ENCODE results near the gene WNT2.

Gene WNT2

DNA sequence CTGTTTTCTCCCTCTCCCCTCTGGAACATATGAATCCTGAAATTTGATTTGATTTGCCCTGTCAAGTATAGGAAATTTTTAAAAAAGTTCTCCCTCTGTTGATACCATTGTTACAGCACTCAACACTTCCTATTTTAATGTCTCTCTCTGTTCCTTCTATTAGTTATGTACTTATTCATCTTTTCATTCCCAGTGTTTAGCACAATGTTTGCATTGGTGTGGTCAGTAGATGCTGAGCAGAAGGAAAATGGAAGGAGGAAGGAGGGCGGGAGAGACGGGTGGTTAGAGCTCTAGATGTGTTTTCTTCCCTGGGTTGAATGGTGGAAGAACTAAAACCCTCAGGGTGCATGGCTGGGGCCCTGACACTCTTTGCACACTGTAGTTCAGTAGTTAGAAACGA lies 79.5 kb downstream of the WNT2 start:
- TF ChIP-seq, protein P1, sequence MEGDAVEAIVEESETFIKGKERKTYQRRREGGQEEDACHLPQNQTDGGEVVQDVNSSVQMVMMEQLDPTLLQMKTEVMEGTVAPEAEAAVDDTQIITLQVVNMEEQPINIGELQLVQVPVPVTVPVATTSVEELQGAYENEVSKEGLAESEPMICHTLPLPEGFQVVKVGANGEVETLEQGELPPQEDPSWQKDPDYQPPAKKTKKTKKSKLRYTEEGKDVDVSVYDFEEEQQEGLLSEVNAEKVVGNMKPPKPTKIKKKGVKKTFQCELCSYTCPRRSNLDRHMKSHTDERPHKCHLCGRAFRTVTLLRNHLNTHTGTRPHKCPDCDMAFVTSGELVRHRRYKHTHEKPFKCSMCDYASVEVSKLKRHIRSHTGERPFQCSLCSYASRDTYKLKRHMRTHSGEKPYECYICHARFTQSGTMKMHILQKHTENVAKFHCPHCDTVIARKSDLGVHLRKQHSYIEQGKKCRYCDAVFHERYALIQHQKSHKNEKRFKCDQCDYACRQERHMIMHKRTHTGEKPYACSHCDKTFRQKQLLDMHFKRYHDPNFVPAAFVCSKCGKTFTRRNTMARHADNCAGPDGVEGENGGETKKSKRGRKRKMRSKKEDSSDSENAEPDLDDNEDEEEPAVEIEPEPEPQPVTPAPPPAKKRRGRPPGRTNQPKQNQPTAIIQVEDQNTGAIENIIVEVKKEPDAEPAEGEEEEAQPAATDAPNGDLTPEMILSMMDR (IDR thresholded peaks at IDR 0.05; ENCODE audit: low read depth, low read length, missing control alignments), result no peak
- no peak for DNase-seq (ENCODE audit: low read depth)
- no peak overlapping the region for H3K4me3 ChIP-seq (ENCODE audit: low read depth, low read length)

DNA sequence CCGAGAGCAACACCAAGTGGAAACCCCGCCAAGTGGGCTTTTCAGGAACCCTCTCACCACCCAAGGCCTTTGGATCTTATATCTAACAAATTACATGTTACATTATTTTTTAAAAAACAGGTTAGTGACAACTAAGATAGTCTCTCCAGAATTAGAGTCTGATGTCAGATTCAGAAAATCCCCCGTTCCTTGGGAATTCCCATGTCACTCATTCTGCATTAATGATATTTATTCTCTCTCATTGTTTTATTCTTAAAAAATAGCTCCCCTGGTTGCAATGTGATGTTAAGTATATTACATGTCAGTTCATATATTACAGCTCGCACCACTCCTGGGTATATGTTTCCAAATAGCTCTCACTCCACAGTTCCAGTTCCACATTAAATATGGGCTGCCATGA lies 81.8 kb downstream of the WNT2 start:
- TF ChIP-seq, protein P1 (IDR thresholded peaks at IDR 0.05; ENCODE audit: low read depth, low read length, missing control alignments), result no peak
- DNase-seq (ENCODE audit: low read depth), result no peak
- H3K4me3 ChIP-seq (ENCODE audit: low read depth, low read length), result no peak overlapping the region

DNA sequence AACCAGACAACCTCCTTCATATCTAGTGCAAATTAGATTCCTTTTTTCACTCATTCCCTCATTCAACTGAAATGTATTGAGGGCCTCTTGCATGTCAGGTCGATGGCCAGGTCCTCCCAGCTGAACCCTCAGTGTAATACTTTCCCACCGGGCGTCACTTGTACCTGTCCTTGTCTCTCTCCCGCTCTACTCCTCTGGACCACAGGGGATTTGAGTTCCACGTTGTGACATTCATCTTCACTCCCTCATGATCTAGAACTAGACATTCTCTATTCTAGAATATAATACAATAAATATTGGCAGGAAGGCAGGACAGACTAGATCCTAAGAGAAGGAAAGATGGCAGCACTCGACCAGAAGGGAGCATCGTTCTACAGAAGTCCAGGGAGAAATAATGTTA lies 83.9 kb downstream of the WNT2 start:
- TF ChIP-seq, protein P1 (IDR thresholded peaks at IDR 0.05; ENCODE audit: low read depth, low read length, missing control alignments), result no peak
- H3K4me3 ChIP-seq (ENCODE audit: low read depth, low read length), result no peak overlapping the region
- no peak for DNase-seq (ENCODE audit: low read depth)

DNA sequence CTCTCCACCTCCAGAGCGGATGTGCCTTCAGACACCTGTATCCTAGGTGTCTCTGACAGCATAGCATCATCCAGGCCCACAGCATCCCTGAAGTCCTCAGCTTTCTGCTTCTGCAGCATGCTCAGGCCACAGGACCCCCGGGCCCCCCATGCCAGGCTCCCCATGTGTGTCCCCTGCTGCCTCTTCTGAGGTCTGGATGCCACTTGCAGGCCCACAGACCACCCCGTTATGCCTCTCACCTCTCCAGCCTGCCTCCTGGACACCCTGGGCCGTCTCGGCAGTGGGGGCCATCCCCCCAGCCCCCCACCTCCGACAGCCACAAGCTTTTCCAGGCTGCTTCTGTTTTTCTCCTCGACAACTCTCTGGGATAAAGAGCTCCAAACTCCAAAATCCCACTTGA lies 84.4 kb downstream of the WNT2 start:
- TF ChIP-seq, protein P1 (IDR thresholded peaks at IDR 0.05; ENCODE audit: low read depth, low read length, missing control alignments), result no peak
- no peak for DNase-seq (ENCODE audit: low read depth)
- H3K4me3 ChIP-seq (ENCODE audit: low read depth, low read length), result no peak overlapping the region

DNA sequence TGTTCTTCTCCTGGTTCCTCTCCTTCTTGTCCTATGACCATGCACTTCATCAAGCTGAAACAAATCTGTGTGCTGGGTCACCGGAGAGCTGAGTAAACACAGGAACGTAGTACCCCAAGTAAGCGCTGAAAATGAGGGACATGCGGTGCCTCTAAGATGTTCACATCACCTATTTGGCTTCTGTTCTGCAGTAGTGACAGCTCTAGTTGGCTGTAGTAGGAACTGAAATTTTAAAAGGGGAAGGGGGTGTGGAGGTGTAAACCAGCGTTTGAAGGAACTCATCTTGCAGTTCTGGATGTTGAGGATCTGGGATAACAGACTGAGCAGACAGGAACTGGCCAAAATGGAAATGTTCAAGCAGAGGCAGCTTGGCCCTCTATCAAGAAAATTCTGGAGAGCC lies 85.2 kb downstream of the WNT2 start:
- H3K4me3 ChIP-seq (ENCODE audit: low read depth, low read length), result no peak overlapping the region
- no peak for DNase-seq (ENCODE audit: low read depth)
- TF ChIP-seq, protein P1 (IDR thresholded peaks at IDR 0.05; ENCODE audit: low read depth, low read length, missing control alignments), result no peak

DNA sequence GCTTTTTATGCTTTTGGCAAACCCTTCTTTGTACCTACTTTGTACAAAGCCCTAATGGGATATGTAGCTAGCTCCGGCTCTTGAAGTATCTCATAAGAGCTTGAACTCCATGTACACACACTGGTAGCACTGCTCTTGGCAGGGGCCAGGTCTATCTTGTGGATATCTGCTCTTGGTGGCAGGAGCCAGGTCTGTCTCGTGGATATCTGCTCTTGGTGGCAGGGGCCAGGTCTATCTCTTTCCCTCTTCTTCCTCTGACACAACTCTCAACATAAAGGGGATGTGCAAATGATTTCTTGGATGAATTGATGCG lies 91.9 kb downstream of the WNT2 start:
- TF ChIP-seq, protein P1 (IDR thresholded peaks at IDR 0.05; ENCODE audit: low read depth, low read length, missing control alignments), result no peak
- no peak overlapping the region for H3K4me3 ChIP-seq (ENCODE audit: low read depth, low read length)
- DNase-seq (ENCODE audit: low read depth), result no peak

DNA sequence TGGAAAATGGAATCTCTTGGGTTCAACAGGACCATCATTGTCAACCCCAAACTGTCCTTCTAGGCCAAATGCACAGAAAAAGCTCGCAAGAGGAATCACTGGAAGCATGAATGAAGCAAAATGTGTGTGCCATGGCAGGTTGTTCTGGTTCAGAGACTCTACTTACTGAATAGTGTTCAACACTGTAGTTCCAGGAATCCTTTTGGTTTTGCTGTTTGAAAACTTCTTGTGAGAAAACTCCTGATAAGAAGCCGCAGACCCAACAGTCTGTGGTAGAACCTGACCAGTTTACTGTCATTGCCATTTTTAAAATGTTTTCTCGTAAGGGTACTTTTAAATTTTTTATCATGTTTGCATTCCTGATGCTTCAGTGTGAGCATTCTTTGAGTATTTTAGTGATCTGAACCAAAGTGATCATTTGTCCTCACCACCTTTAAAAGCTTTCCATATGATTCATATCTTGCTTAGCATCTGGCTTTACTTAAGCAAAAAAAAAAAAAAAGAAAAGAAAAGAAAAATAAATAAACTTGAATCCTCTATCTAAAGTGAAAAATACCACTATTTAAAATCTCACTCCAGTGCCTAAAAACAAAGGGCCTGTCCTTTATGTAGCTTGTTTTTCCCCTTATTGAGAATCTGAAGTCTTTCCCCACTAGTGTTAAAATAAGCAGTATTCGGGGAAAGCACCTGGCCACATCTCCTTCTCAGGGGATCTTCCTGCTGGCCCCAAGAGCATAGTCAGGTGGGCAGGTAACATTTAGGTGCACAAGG lies 92.4 kb downstream of the WNT2 start:
- H3K4me3 ChIP-seq (ENCODE audit: low read depth, low read length), result no peak overlapping the region
- no peak for DNase-seq (ENCODE audit: low read depth)
- TF ChIP-seq, protein P1 (IDR thresholded peaks at IDR 0.05; ENCODE audit: low read depth, low read length, missing control alignments), result no peak
